ENCODE results near the gene TWNK.

DNA sequence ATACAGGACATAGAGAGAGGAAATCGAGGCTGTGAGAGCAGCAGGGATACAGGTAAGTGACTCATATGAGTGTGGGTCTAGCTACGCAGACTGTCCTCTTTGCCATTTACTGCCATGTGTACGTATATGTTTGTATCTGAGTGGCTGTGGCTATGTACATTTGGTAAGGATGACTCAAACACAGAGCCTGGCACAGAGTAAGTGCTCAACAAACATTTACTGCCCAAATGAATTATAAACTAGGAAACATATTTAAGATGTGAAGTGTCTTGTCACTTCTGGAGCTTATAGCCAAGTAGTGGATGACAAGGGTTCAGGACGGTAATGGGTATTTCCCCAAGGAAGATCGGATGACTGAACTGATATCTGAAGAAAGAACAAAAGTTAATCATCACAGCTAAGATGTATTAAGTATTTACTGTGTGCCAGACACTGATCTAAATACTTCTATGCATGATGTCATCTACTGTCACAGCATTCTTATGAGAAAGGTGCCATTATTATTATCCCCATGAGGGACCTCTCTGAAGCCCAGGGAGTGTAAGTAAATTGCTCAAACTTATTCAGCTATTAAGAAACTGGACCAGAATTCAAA lies 6.1 kb upstream of the TWNK start:
- no peak for TF ChIP-seq RAD21 (IDR thresholded peaks at IDR 0.05; ENCODE audit: low read length)
- TF ChIP-seq CTCF (conservative IDR thresholded peaks at IDR 0.05; ENCODE audit: low read depth, low read length) = no peak
